Lower leg skin (tissue), 3 donors: ENCODE data around the gene PXK.

Experiments used
- POLR2A ChIP-seq, 2 donors: fragments of 450-650 bp; IDR thresholded peaks; one replicate each; pipeline ENCODE4 v1.6.1; 2016 to 2017; ENCODE audit warnings: antibody characterized with exemption in 2 of 2, mild to moderate bottlenecking in 1 of 2, moderate library complexity in 1 of 2
- TF ChIP-seq, protein P1 (sequence below), 3 donors: fragments of 450-650 bp; IDR thresholded peaks; one replicate each; pipeline ENCODE4 v1.5.1; 2016; ENCODE audit warnings: antibody characterized with exemption in 3 of 3, mild to moderate bottlenecking in 3 of 3, moderate library complexity in 2 of 3

- TF ChIP-seq, protein P1, sequence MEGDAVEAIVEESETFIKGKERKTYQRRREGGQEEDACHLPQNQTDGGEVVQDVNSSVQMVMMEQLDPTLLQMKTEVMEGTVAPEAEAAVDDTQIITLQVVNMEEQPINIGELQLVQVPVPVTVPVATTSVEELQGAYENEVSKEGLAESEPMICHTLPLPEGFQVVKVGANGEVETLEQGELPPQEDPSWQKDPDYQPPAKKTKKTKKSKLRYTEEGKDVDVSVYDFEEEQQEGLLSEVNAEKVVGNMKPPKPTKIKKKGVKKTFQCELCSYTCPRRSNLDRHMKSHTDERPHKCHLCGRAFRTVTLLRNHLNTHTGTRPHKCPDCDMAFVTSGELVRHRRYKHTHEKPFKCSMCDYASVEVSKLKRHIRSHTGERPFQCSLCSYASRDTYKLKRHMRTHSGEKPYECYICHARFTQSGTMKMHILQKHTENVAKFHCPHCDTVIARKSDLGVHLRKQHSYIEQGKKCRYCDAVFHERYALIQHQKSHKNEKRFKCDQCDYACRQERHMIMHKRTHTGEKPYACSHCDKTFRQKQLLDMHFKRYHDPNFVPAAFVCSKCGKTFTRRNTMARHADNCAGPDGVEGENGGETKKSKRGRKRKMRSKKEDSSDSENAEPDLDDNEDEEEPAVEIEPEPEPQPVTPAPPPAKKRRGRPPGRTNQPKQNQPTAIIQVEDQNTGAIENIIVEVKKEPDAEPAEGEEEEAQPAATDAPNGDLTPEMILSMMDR (IDR thresholded peaks at IDR 0.05), result no peak
- no peak for TF ChIP-seq POLR2A (IDR thresholded peaks at IDR 0.05)
Observed at GRCh38 chr3:58347984-58348383, 15.3 kb downstream of the PXK start.
